ENCODE data around the gene DNAJC22.
"Not testable (repeated sequence)": the region's sequence is repeated elsewhere in the genome, so short reads cannot be mapped to it uniquely, and the experiment has no call there.

DNAJC22 gene

GRCh38 chr12:49346659-49347310 lies at the start of gene DNAJC22:
Gene DNAJC22, plus strand, starts transcription at chr12:49346888. Its CDS starts 1,985 bp downstream, at chr12:49348873.
- DNase-seq (ENCODE audit: low read depth): no peak

DNA sequence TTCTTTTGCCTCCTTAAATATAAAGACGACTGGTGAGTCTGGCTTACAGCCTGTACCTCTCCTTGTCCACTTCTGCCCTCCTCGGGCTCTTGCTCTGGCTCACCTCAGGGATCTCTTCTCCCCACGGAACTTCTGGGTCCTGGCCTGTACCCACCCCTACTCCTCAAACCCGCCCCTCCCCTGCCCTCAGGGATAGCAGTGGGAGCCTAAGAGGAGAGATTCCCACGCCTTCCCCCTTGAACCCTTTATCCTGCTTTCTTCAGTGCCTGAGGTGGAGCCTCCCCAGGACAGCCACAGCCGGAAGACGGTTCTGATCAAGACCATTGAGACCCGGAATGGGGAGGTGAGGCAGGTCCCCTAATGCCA lies 49.0 kb upstream of the DNAJC22 start:
- no peak for DNase-seq (ENCODE audit: low read depth)

GRCh38 chr12:49298160-49298559 lies 48.5 kb upstream of the DNAJC22 start:
- DNase-seq (ENCODE audit: low read depth): no peak

DNA sequence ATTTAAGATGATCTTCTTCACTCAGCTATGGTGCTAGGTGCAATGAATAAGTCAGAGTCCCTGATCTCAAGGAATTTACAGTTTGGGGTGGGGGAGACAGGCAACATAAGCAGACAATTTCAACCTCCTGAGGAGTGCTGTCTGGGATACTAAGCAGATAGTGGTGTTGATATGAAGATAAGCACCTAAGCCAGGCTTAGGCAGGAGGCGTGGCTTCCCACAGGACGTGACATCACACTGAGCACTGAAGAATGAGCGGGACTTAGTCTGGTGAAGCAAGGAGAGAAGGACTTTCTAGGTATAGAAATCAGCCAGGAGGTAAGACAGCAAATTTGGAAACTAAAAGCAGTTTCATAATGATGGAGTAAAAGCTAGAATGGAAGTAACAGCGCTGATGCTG lies 44.9 kb upstream of the DNAJC22 start:
- no peak for DNase-seq (ENCODE audit: low read depth)

DNA sequence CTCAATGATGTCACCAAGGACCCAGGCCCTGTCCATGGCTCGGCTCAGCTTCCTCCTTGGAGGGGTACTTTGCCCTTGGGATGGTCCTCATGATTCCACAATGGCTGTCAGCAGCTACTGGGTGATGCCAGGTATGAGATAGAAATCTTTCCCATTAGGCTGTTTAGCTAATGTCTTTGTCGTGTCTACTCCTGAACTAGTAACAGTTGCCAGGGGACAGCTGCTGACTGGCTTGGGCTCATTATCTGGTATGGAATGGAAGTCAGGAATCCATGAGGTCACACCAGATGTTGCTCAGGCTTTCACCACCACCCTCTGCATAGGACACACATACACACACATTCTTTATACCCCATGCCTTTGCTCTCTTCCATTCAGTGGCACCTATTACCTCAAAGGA lies 42.5 kb upstream of the DNAJC22 start:
- DNase-seq (ENCODE audit: low read depth): no peak

- no peak for DNase-seq (ENCODE audit: low read depth)
Measured at GRCh38 chr12:49305762-49306510, 40.8 kb upstream of the DNAJC22 start.

DNA sequence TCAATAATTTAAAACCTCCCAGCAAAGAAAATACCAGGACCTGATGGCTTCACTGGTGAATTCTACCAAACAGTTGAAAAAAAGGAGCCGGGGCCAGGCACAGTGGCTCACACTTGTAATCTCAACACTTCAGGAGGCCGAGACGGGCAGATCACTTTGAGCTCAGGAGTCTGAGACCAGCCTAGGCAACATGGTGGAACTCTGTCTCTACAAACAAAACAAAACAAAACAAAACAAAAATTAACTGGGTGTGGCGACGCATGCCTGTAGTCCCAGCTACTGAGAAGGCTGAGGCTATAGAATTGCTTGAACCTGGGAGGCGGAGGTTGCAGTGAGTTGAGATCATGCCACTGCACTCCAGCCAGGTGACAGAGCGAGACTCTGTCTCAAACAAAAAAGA lies 37.3 kb upstream of the DNAJC22 start:
- no peak for DNase-seq (ENCODE audit: low read depth)

GRCh38 chr12:49310451-49311000 lies 36.2 kb upstream of the DNAJC22 start:
- DNase-seq (ENCODE audit: low read depth): not testable (repeated sequence)

GRCh38 chr12:49314811-49315210 lies 31.9 kb upstream of the DNAJC22 start:
- no peak for DNase-seq (ENCODE audit: low read depth)

GRCh38 chr12:49317118-49317517 lies 29.6 kb upstream of the DNAJC22 start:
- not testable (repeated sequence) for DNase-seq (ENCODE audit: low read depth)

DNA sequence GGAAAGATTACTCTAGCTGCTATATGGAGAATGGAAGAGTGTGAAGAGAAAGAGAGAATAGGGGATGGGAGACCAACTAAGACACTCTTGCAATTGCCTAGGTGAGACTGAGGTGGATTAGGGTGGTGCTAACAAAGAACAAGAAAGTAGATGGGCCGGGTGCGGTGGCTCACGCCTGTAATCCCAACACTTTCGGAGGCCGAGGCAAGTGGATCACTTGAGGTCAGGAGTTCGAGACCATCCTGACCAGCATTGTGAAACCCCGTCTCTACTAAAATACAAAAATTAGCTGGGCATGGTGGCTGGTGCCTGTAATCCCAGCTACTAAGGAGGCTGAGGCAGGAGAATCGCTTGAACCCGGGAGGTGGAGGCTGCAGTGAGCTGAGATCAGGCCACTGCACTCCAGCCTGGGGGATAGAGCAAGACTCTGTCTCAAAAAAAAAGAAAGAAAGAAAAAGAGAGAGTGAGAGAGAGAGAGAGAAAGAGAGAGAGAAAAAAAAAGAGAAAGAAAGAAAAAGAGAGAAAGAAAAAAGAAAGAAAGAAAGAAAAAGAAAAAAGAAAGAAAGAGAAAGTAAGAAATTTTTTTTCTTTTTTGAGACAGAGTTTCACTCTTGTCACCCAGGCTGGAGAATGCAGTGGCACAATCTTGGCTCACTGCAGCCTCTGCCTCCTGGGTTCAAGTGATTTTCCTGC lies 26.1 kb upstream of the DNAJC22 start:
- not testable (repeated sequence) for DNase-seq (ENCODE audit: low read depth)

GRCh38 chr12:49322367-49322707 lies 24.4 kb upstream of the DNAJC22 start:
- no peak for DNase-seq (ENCODE audit: low read depth)

GRCh38 chr12:49322708-49323523 lies 23.8 kb upstream of the DNAJC22 start, which contains the start of gene TROAP:
Gene TROAP, plus strand, starts transcription at chr12:49323255. Its CDS starts 354 bp downstream, at chr12:49323609.
- DNase-seq (ENCODE audit: low read depth): peak; percentile 95

- no peak for DNase-seq (ENCODE audit: low read depth)
Measured at GRCh38 chr12:49323524-49324097, 23.1 kb upstream of the DNAJC22 start.

DNA sequence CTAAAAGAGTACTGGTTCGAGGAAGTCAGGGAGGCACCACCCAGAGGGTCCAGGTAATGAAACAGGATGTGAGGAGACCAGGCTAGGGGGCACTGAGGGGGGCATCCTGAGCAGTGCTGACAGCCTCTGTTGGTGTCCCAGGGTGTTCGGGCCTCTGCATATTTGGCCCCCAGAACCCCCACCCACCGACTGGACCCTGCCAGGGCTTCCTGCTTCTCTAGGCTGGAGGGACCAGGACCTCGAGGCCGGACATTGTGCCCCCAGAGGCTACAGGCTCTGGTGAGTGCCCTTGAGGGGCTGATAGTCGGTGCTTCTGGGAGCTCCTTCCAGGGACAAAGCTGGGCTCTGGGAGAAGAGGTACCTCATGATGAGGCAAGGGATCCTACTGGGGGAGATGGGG lies 21.1 kb upstream of the DNAJC22 start:
- DNase-seq (ENCODE audit: low read depth): no peak

GRCh38 chr12:49327368-49327767 lies 19.3 kb upstream of the DNAJC22 start:
- no peak for DNase-seq (ENCODE audit: low read depth)

- DNase-seq (ENCODE audit: low read depth): no peak
Measured at GRCh38 chr12:49327887-49328286, 18.8 kb upstream of the DNAJC22 start.

- DNase-seq (ENCODE audit: low read depth): no peak
Measured at GRCh38 chr12:49328816-49329215, 17.9 kb upstream of the DNAJC22 start.

DNA sequence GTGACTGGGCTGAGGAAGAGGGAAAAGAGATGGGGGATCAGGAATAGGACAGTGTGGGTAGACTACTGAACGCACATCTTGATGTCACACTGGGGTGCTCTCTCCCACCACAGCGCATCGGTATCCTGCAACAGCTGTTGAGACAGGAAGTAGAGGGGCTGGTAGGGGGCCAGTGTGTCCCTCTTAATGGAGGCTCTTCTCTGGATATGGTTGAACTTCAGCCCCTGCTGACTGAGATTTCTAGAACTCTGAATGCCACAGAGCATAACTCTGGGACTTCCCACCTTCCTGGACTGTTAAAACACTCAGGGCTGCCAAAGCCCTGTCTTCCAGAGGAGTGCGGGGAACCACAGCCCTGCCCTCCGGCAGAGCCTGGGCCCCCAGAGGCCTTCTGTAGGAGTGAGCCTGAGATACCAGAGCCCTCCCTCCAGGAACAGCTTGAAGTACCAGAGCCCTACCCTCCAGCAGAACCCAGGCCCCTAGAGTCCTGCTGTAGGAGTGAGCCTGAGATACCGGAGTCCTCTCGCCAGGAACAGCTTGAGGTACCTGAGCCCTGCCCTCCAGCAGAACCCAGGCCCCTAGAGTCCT lies 16.6 kb upstream of the DNAJC22 start:
- DNase-seq (ENCODE audit: low read depth): no peak

DNA sequence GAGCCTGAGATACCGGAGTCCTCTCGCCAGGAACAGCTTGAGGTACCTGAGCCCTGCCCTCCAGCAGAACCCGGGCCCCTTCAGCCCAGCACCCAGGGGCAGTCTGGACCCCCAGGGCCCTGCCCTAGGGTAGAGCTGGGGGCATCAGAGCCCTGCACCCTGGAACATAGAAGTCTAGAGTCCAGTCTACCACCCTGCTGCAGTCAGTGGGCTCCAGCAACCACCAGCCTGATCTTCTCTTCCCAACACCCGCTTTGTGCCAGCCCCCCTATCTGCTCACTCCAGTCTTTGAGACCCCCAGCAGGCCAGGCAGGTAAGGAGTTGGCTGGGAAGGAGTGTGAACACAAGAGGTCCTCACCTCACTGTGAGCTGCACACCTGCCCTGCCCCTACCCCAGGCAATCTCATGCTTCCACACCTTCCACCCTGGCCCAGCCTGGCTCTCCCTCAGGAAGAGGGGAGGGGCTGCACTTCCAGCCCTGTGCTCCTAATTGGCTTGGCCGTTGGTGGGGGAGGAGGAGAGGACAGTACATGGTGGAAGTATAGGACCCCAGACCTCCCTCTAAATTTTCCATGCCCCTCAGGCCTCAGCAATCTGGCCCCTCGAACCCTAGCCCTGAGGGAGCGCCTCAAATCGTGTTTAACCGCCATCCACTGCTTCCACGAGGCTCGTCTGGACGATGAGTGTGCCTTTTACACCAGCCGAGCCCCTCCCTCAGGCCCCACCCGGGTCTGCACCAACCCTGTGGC lies 15.9 kb upstream of the DNAJC22 start:
- no peak for DNase-seq (ENCODE audit: low read depth)
